GM18907 (cell line): Measurements from ENCODE around the gene PCED1B.

Experiments used
- ATAC-seq: cut with Tn5 transposase; IDR thresholded peaks from one replicate; pipeline ENCODE4 v1.9.1; 2021; ENCODE audit warnings: mild to moderate bottlenecking, moderate library complexity; ENCODE audit not compliant: unreplicated experiment

Gene PCED1B

DNA sequence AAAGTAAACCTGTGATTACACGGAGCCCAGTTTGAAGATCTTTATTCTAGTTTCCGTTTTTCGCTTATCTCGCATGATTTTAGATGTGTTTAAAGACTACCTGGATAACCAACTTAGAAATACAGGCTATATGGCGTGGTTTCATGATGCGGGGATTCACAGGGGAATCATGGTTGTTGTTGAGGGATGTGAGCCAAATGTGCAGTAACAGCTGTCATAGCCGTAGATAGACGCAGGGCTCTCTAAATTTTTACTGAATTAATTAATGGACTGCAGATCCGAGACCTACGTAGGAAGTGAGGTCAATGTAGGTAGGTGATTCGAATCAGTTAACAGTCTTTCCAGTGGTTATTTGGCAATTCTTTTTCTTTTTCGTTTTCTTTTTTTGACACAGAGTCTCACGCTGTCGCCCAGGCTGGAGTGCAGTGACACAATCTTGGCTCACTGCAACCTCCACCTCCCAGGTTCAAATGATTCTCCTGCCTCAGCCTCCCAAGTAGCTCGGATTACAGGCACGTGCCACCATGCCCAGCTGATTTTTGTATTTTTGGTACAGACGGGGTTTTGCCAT, 145.2 kb downstream of the PCED1B start:
- no peak for ATAC-seq

DNA sequence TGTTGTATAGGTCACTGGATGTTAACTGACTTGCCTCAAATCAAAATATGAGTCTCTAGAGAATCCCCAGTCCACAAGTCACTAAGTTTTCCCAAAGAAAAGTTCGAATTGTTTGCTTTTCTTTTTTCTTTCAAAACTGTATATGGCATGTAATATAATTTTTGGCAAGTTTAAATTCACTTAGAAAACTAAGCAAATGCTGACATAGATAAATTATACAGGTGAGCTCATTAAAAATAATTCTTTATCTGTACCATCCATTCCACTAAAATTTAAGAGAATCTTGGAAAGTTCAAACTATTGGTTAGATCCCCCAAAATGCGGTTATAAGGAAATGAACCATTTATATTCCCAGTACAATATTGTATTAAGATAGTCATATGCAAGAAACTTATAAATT, 145.9 kb downstream of the PCED1B start:
- no peak for ATAC-seq

DNA sequence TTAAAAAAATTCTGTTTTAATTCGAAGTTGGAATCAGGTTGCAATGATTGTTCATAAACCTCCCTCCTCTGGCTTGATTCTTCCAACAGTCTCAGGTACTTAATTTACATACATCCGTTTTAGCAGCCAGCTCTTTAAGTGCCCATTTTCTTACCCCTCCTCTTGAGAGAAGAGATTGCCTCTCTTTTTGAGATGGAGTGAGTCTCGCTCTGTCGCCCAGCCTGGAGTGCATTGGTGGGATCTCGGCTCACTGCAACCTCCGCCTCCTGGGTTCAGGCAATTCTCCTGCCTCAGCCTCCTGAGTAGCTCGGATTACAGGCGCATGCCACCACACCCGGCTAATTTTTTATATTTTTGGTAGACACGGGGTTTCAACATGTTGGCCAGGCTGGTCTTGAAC, 146.8 kb downstream of the PCED1B start:
- ATAC-seq, result no peak

DNA sequence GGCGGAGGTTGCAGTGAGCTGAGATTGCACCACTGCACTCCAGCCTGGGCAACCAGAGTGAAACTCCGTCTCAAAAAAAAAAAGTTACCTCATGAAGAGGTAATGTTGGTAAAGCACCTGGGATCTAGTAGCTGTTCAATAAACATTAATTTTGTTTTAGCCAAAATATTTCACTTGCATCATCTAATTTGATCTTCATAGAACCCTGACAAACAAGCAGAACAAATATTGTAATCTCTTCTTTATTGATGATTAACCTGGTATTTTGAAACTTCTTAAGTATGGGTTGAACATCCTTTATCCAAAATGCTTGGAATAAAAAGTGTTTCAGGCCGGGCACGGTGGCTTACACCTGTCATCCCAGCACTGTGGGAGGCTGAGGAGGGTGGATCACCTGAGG, 149.4 kb downstream of the PCED1B start:
- ATAC-seq, result no peak

DNA sequence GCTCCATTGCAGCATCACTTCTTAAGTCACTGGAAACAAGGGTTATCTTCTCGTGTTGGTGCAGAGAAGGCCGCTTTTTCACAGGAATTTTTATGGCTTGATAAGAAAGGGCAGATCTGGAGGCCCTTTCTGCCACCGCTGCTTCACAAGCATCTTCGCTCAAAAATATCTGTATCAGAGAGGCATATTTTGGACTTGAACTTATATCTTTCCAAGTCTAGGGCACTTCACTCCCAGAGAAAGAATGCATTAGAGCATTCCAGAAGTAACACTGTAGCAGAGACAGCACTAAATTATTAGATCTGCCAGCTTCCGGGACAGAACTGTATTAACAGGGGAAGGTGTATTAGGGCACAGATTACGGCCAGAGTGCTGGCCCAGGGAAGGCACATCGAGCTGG, 152.0 kb downstream of the PCED1B start:
- ATAC-seq, result no peak

DNA sequence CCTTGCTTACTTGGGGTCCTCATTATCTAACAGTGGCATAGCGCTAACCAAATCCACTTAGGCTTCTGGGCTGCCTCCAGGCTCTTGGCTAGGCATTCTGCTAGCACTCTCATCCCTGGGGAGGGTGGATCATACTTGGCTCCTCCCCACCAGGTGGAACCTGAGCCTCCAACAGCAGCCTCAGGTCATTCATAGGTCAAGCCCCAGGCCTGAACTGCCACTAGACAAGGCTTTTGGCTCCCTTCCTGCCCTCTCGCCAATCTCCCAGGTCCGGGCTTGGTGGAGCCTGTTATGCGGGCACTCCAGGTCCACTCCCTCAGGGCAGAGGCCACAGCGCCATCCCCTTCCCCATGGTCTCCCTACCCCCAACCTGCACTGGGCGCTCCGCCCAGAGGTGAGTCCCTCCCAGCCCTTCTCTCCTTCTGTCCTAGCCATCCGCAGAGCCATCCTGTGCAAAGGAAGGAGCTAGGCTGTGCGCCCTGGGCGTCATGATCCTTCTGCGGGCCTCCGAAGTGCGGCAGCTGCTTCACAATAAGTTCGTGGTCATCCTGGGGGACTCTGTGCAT, 155.2 kb downstream of the PCED1B start:
- no peak for ATAC-seq

DNA sequence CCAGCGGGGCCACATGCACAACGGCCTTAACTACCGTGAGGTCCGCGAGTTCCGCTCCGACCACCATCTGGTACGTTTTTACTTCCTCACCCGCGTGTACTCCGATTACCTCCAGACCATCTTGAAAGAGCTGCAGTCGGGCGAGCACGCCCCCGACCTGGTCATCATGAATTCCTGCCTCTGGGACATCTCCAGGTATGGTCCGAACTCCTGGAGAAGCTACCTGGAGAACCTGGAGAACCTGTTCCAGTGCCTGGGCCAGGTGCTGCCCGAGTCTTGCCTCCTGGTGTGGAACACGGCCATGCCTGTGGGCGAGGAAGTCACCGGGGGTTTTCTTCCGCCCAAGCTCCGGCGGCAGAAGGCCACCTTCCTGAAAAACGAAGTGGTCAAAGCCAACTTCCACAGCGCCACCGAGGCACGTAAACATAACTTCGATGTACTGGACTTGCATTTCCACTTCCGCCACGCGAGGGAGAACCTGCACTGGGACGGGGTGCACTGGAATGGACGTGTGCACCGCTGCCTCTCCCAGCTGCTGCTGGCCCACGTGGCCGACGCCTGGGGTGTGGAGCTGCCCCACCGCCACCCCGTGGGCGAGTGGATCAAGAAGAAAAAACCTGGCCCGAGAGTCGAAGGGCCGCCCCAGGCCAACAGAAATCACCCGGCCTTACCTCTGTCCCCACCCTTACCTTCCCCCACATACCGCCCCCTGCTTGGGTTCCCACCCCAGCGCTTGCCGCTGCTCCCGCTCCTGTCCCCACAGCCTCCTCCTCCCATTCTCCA, 156.0 kb downstream of the PCED1B start:
- ATAC-seq, result no peak

DNA sequence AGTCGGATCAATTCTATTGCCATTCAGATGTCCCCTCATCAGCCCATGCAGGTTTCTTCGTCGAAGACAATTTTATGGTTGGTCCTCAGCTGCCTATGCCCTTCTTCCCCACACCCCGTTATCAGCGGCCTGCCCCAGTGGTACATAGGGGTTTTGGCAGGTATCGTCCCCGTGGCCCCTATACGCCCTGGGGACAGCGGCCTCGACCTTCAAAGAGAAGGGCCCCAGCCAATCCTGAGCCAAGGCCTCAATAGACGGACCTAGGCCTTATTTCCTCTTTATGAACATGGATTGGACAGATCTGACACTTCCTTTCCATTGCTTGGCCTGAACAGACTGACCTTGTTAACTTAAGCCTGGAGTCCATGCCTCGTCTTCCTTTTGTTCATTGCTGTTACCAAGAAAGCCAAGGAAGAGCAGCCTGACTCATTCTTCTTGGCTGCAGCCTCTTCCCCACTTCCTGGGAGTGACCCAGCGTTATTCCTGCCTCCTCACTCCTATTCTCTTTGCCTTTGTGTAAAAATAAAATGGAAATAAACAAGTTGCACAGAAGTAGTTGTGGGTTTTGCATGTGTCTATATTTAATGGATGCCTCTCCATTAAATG, 156.8 kb downstream of the PCED1B start:
- ATAC-seq, result no peak

DNA sequence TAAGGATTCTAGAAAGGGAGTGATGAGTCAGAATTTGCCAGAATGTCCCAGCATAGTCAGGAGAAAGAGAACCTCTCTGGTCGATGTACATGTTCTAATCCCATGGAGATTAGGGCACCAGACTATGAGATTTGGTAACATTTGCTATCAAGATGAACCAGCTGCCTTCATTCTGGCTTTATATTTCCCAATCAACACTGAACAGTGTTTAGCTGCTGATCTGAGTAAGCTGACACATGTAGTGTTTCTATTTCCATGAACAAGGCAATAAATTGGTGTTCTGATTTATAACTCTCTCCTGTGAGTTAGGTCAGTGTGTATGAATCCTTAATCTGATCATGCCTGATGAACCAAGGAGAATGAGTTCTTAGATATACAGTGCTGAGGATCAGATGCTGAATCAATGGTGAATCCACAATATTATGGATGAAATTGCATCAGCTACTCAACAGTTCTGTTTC, 158.4 kb downstream of the PCED1B start:
- no peak for ATAC-seq

DNA sequence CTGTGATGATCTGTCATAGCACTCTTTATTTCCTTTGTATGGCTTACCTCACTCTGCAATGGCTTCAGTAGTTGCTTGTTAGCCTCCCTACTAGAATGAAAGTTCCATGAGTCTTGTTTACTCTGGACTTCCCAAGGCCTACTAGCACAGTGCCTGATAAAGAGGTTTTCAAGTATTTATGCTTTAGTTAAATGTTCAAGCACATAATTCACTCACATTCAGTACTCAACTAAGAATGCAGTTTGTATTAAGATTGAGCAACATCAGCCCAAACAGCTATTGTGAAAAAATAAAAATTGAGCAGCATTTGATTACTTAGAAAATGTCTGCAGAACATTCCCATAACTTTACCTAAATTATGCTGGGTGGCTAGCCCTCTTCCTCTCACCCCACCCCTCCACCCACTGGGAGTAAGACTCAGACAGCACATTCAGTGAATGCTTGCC, 159.3 kb downstream of the PCED1B start:
- ATAC-seq, result no peak

DNA sequence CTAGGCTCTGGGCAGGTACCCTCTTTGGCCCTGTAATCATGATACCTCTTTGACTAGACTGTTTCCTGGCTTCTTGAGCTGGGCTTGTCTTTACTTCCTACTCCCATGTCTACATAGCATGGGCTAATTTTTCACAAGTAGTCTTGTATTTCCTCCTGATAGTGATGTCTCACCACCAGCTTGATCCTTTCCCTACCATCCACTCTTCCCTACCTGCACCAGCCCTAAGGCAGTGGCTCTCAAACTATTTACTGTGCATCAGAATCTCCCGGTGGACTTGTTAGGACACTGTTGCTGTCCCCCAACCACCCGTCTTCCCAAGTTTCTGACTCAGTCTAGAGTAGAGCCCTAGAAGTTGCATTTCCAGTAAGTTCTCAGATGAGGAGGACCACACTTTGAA, 163.0 kb downstream of the PCED1B start:
- ATAC-seq, result no peak

DNA sequence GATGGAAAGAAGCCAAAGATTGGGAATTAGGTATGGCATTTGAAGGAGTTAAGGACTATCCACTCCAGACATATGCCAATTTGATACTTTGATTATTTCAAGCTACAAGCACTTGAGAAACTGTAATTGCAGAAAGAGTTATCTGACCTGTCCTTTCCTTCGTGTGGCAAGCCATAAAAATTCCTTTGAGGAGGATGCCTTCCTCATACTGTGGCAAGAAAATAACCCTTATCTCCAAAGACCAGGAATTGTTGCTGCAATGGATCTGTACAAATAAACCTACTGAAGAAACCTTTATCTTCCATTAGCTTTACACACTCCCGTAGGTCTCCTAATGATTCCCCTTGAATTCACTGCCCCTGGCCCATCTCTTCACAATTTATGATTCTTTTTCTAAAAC, 165.4 kb downstream of the PCED1B start:
- ATAC-seq, result no peak

DNA sequence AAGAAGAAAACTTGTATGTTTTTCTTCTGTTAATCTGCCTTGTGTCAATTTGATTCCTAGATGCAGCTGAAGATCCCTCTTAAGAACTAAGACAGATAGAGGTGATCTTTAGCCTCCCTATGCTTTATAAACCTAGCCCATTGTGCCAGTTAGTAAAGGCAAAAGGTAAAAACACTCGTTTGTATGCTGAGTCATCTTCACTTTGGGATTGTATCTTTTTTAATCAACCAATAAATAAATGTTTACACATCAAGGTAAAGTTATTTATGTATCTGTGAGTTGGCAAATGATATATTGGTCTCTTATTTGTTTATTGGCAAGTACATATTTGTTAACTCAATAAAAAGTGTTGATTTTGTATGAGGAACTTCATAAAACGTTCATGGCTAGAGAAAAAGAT, 166.2 kb downstream of the PCED1B start:
- ATAC-seq, result no peak

DNA sequence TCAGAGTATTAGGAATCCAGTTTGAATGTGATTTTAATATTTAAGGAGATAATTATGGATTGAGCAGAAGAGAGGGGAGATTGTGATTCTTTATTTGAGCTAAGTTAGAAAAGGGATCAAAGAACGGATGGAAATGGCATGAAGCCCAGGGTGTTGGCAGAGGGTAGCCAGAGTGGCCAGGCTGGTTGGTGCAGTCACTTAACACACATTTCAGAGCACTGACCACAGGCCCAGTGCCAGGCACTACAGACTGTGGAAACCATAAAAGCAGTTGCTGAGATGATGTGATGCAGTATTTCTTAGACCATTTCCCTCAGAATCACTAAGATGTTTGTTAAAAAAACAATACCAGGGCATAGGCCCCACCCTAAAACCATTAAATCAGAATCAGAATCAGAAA, 168.0 kb downstream of the PCED1B start:
- ATAC-seq, result no peak

DNA sequence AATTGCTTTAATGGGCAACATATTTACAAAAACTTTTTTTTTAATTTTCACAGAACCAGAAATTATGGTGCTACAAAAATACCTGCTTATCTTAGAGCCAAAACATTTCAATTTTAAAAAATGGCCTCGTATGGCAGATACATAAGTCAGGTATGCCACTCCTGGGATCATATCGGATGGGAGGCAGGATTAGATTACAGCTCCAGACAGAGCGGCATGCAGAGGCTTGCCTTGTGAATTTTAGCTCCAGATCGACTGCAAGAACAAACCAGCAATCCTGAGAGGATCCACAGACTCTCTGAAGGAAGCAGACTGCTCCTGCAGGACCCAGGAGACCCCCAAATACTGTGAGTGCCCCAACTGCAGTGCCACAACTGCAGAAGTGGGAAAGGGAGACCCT, 169.7 kb downstream of the PCED1B start:
- no peak for ATAC-seq

DNA sequence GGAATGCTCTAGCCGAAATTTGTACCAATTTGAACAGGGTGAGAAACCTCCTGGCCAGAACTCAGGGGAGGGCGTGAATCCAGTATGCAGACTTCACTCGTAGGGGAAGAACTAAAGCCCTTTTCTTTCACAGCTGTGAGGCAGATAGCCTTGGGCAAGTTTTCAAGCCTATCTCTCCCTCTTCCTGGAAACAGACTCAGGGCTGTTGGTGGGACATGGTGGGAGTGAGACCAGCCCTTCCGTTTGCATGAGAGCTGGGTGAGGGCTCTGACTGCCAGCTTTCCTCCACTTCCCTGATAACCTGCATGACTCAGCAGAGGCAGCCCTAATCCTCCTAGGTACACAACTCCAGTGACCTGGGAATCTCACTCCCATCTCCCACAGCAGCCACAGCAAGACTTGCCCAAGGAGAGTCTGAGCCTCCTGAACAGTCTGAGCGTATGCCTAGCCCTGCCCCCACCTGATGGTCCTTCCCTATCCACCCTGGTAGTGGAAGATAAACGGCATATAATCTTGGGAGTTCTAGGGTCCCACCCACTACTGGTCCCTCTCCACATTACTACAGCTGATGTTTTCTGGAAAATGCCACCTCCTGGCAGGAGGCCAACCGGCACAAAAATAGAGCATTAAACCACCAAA, 170.4 kb downstream of the PCED1B start:
- no peak for ATAC-seq

DNA sequence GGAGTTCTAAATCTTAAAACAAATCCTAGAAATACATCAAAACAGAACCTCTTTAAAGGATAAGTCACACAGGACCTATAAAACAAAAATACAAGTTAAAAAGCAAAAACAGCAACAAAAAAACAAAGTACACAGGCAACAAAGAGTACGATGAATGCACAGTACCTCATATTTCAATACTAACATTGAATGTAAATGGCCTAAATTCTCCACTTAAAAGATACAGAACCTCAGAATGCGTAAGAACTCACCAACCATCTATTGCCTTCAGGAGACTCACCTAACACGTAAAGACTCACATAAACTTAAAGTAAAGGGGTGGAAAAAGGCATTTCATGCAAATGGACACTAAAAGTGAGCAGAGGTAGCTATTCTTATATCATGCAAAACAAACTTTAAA, 172.5 kb downstream of the PCED1B start:
- ATAC-seq, result no peak

DNA sequence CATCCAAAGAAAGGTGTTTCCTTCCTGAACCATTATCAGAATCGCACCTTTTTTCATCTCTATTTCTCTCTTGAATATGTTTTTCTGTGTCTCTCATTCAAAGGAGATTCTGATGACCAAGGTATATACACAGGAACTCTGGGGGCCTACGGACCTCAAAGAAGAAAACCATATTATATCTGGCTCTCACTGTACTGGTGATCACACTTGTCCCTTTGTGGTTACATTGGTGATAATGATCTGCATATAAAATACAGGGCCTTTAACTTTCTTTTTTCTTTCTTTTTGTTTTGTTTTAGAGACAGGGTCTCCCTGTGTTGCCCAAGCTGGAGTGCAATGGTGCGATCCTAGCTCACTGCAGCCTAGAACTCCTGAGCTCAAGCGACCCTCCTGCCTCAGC, 185.5 kb downstream of the PCED1B start:
- ATAC-seq, result no peak

DNA sequence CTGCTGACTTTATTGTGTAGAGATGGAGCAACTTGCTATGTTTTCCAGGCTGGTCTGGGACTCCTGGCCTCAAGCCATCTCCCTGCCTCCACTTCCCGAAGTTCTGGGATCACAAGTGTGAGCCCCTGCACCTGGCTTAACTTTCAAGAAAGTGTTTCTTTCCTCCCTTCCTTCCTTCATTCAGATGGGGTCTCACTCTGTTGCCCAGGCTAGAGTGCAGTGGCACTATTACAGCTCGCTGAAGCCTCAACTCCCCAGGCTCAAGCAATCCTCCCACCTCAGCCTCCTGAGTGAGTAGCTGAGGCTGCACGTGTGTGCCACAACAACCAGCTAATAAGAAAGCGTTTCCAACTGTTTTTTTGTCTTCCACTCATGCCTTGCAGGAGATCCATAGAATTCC, 186.0 kb downstream of the PCED1B start:
- no peak for ATAC-seq

DNA sequence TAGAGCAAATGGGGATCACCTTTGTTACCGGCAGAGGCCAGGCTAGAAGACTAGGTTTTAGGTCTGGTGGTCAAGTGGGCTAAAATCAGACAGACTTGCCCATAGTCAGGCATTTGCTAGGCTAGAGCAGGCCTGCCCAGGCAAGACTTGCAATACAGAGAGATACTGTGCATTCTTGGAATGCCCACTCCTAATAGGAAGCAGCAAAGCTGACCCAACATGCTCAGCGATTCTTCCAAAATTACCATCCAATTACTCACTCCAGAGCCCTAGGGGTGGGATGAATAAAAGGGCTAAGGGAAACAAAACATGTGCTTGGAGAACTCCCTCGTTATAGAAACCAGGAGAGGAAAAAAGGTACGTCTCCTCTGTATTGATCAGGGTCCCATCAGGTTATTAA, 188.2 kb downstream of the PCED1B start:
- no peak for ATAC-seq
